Esophagus muscularis mucosa (tissue), 4 donors: Measurements from ENCODE around the gene CD72.
"Not testable (repeated sequence)": the region's sequence is repeated elsewhere in the genome, so short reads cannot be mapped to it uniquely, and the experiment has no call there.

ENCODE experiments used
- EP300 ChIP-seq: sonication (generic); formaldehyde crosslinking; IDR thresholded peaks from one replicate; pipeline ENCODE4 v1.6.1; 2017; ENCODE audit warnings: antibody characterized with exemption
- POLR2A ChIP-seq: fragments of 450-650 bp; IDR thresholded peaks from one replicate; pipeline ENCODE4 v1.6.1; 2017; ENCODE audit warnings: antibody characterized with exemption, moderate library complexity, mild to moderate bottlenecking, low read depth
- POLR2AphosphoS5 ChIP-seq, 2 donors: sonication (generic); formaldehyde crosslinking; IDR thresholded peaks; one replicate each; pipeline ENCODE4 v1.6.1; 2017; ENCODE audit warnings: antibody characterized with exemption in 2 of 2
- TF ChIP-seq, protein P1 (sequence below), 3 experiments: fragments of 200-600 bp in 2 of 3; fragments of 450-650 bp in 1 of 3; sonication (generic) in 2 of 3; IDR thresholded peaks; one replicate each; pipeline ENCODE4 v1.5.1; 2017 to 2019; ENCODE audit warnings: antibody characterized with exemption in 3 of 3, mild to moderate bottlenecking in 2 of 3, moderate library complexity in 1 of 3

DNA sequence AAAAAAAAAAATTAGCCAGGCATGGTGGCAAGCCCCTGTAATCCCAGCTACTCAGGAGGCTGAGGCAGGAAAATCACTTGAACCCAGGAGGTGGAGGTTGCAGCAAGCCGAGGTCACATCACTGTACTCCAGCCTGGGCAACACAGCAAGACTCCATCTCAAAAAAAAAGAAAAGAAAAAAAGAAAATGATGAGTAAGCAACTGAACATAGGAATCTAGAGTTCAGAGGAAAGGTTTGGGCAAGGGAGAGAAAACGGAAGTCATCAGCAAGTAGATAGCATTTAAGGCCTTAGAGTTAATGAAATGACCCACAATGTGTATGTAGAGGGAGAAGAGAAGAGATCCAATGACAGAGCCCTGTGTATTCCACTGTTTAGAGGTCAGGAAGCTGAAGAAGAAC lies 21.3 kb downstream of the CD72 start:
- not testable (repeated sequence) for TF ChIP-seq POLR2A; EP300; POLR2AphosphoS5 (IDR thresholded peaks at IDR 0.05)
- TF ChIP-seq, protein P1, sequence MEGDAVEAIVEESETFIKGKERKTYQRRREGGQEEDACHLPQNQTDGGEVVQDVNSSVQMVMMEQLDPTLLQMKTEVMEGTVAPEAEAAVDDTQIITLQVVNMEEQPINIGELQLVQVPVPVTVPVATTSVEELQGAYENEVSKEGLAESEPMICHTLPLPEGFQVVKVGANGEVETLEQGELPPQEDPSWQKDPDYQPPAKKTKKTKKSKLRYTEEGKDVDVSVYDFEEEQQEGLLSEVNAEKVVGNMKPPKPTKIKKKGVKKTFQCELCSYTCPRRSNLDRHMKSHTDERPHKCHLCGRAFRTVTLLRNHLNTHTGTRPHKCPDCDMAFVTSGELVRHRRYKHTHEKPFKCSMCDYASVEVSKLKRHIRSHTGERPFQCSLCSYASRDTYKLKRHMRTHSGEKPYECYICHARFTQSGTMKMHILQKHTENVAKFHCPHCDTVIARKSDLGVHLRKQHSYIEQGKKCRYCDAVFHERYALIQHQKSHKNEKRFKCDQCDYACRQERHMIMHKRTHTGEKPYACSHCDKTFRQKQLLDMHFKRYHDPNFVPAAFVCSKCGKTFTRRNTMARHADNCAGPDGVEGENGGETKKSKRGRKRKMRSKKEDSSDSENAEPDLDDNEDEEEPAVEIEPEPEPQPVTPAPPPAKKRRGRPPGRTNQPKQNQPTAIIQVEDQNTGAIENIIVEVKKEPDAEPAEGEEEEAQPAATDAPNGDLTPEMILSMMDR (IDR thresholded peaks at IDR 0.05) = not testable (repeated sequence)
